PFSK-1 (cell line): ENCODE results near the gene CHRNB2.

Source experiments
- FOXP2 ChIP-seq: optimal IDR thresholded peaks from 2 replicates; pipeline ENCODE3; 2011; ENCODE audit warnings: borderline replicate concordance, control low read depth, inconsistent platforms; ENCODE audit not compliant: insufficient read depth; ENCODE audit errors: extremely low read length, extremely low read depth
- POLR2AphosphoS5 ChIP-seq: IDR thresholded peaks from 2 replicates; pipeline ENCODE4 v1.6.1; 2012; ENCODE audit warnings: low read depth, mild to moderate bottlenecking, control low read depth, low read length, moderate library complexity
- REST ChIP-seq, 2 experiments: IDR thresholded peaks; 2 replicates each; pipeline versions ENCODE4 v1.6.1 to v1.8.0; 2011 to 2012; ENCODE audit warnings: low read depth in 2 of 2, low read length in 2 of 2, control low read depth in 1 of 2, inconsistent platforms in 1 of 2, mild to moderate bottlenecking in 1 of 2, moderate library complexity in 1 of 2; ENCODE audit not compliant: insufficient read depth in 1 of 2
- SIN3A ChIP-seq: IDR thresholded peaks from 2 replicates; pipeline ENCODE4 v1.6.1; 2012; ENCODE audit warnings: mild to moderate bottlenecking, low read length, moderate library complexity, borderline replicate concordance; ENCODE audit not compliant: insufficient read depth
- TAF1 ChIP-seq: IDR thresholded peaks from 2 replicates; pipeline ENCODE4 v1.6.1; 2012; ENCODE audit warnings: low read length, control low read depth, borderline replicate concordance; ENCODE audit not compliant: insufficient read depth

GRCh38 chr1:154557939-154558719, 9.4 kb upstream of the CHRNB2 start, which contains the start of gene UBE2Q1:
- TF ChIP-seq REST (IDR thresholded peaks at IDR 0.05; ENCODE audit: insufficient read depth in 1 of 2, low read depth in 2 of 2, low read length in 2 of 2) = no peak
- no peak; the same call in 1 of the 2 replicates for TF ChIP-seq POLR2AphosphoS5
- no peak for TF ChIP-seq FOXP2
- TF ChIP-seq TAF1 = no peak
- no peak for TF ChIP-seq SIN3A
